GM12864 (cell line): ENCODE results near the gene COL9A3.
A peak's percentile ranks its signal among the peaks of the same experiment; 100 is the strongest.

Experiments
- DNase-seq: peaks from one replicate; pipeline ENCODE4 v3.0.0-alpha.2; 2011; ENCODE audit warnings: low read depth
- H3K4me3 ChIP-seq: 2 replicates; pipeline ENCODE4 v1.5.1; 2011; ENCODE audit warnings: mild to moderate bottlenecking, low read depth, low read length, control low read depth
- TF ChIP-seq, protein P1 (sequence below): IDR thresholded peaks from 2 replicates; pipeline ENCODE4 v1.5.1; 2011; ENCODE audit warnings: low read depth, mild to moderate bottlenecking, moderate library complexity, low read length, control low read depth, inconsistent platforms; ENCODE audit errors: missing control alignments

The COL9A3 gene

DNA sequence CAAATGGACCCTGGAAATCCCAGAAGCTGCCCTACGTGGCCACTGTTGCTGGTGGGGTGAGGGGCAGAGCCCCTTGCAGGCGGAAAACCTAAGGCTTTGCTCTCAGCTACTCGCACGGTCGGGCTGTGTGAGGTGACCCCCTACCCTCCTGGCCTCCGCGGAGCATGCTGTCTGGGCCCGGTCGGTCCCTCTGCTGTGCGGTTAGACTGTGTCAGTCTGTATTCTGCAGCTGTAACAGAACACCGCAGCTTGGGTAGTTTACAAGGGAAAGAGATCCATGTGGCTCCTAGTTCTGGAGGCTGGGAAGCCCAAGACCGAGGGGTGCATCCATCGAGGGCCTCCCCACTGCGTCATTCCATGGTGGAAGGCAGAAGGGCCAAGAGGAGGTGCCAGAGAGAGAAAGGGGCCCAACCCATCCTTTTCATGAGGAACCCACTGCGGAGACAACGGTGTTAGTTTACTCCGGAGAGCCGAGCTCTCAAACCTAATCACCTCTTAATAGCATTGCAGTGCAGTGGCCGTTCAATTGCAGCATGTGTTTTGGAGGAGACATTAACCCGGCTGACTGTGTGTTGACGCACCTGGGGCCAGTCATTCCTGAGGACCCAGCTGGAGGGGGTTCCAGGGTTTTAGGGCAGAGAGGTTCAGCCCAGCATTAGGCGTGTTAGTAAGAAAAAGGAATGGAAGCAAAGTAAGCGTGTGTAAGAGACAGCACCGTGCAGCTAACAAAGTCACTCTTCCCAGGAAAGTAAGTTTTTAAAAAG, 18.3 kb downstream of the COL9A3 start:
- no peak for DNase-seq
- H3K4me3 ChIP-seq = no peak overlapping the region
- TF ChIP-seq, protein P1, sequence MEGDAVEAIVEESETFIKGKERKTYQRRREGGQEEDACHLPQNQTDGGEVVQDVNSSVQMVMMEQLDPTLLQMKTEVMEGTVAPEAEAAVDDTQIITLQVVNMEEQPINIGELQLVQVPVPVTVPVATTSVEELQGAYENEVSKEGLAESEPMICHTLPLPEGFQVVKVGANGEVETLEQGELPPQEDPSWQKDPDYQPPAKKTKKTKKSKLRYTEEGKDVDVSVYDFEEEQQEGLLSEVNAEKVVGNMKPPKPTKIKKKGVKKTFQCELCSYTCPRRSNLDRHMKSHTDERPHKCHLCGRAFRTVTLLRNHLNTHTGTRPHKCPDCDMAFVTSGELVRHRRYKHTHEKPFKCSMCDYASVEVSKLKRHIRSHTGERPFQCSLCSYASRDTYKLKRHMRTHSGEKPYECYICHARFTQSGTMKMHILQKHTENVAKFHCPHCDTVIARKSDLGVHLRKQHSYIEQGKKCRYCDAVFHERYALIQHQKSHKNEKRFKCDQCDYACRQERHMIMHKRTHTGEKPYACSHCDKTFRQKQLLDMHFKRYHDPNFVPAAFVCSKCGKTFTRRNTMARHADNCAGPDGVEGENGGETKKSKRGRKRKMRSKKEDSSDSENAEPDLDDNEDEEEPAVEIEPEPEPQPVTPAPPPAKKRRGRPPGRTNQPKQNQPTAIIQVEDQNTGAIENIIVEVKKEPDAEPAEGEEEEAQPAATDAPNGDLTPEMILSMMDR = no peak

GRCh38 chr20:62835931-62836861, 19.3 kb downstream of the COL9A3 start:
- no peak for DNase-seq
- H3K4me3 ChIP-seq = no peak overlapping the region
- TF ChIP-seq, protein P1 = no peak

- no peak overlapping the region for H3K4me3 ChIP-seq
- DNase-seq = no peak
- TF ChIP-seq, protein P1 = no peak
Measured at GRCh38 chr20:62836967-62837490, 20.2 kb downstream of the COL9A3 start.

DNA sequence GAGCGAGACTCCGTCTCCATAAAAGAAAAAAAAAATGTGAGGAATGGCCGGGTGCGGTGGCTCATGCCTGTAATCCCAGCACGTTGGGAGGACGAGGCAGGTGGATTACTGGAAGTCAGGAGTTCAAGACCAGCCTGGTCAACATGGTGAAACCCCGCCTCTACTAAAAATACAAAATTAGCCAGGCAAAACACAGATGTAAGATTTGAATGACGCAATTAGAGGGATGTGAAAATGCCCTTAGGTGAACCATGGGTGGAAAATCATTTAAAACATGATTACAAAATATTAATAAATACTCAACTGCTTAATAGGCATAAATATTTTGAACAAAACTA, 20.9 kb downstream of the COL9A3 start:
- no peak for DNase-seq
- H3K4me3 ChIP-seq = no peak overlapping the region
- TF ChIP-seq, protein P1 = no peak

DNA sequence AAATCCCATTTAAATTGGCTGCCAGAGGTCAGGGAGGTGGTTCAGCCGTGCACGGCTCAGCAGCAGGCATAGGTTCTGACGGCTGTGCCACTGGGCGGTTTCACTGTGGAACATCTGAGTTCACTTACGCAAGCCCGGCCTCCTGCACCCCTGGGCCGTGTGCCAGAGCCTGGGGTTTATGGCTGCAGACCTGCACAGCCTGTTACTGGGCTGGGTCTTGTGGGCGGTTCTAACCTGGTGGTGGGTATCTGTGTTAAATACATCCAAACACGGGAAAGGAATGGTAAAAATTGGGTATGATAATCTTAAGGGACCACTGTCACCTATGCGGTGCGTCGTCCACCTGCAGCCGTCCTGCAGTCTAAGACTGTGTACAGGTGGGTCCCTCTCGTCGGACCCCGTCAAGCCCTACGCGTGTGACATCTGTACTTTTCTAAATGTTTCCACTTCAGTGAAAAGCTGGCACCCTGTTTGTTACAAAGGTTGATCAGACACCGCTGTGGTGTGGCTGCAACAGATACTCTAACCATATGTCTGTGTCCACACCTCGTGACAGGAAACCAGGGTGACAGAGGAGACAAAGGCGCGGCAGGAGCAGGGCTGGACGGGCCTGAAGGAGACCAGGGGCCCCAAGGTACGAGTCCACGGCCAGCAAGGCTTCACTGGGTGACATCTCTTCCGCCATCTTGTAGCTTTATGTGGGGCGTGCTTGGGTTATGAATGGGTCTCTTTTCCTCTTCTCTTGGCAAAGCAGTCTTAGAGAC, 21.5 kb downstream of the COL9A3 start:
- DNase-seq = peak; percentile 24
- H3K4me3 ChIP-seq = no peak overlapping the region
- TF ChIP-seq, protein P1 = no peak

GRCh38 chr20:62839261-62839660, 22.4 kb downstream of the COL9A3 start:
- no peak for DNase-seq
- TF ChIP-seq, protein P1 = no peak
- no peak overlapping the region for H3K4me3 ChIP-seq
